ENCODE data around the gene SLC35E3. TPM values are rescaled to one million over a fixed set of nuclear protein-coding genes. Genes with fewer than 3 reads are reported as not detected.

The SLC35E3 gene
- total RNA-seq, 2 donors from 2014 or later, result 7.0 to 8.3 TPM

GRCh38 chr12:68776976-68777610, 31.1 kb downstream of the SLC35E3 start:
- H3K4me1 Mint-ChIP-seq, result peaks cover 3% of the 10 kb centered on the region

GRCh38 chr12:68779280-68779679, 33.3 kb downstream of the SLC35E3 start:
- ATAC-seq (no peak), DNase-seq (no peak)
- H3K9me3 ChIP-seq (ENCODE audit: control insufficient read depth, low read length, poor library complexity, severe bottlenecking), result no peaks in the 10 kb centered on the region
- H3K27me3 Mint-ChIP-seq, result no peaks in the 10 kb centered on the region
- H3K4me1 Mint-ChIP-seq, result no peaks in the 10 kb centered on the region
- no peak overlapping the region for H3K27ac Mint-ChIP-seq
- no peaks in the 10 kb centered on the region for H3K36me3 Mint-ChIP-seq (ENCODE audit: low read depth)
- H3K4me3 Mint-ChIP-seq, result no peak overlapping the region

More at GRCh38 chr12:68776976-68777610, 31.1 kb downstream of the SLC35E3 start:
- Mint-ChIP-seq H3K4me3 (no peak overlapping the region), H3K27me3 (no peaks in the 10 kb centered on the region), H3K27ac (no peak overlapping the region), H3K36me3 (ENCODE audit: low read depth) (no peaks in the 10 kb centered on the region)
- no peaks in the 10 kb centered on the region for H3K9me3 ChIP-seq (ENCODE audit: control insufficient read depth, low read length, poor library complexity, severe bottlenecking)
- ATAC-seq (no peak), DNase-seq (no peak)

GRCh38 chr12:68780731-68781130, 34.8 kb downstream of the SLC35E3 start:
- DNase-seq (no peak), ATAC-seq (no peak)
- H3K36me3 Mint-ChIP-seq (ENCODE audit: low read depth), result no peaks in the 10 kb centered on the region
- no peaks in the 10 kb centered on the region for H3K9me3 ChIP-seq (ENCODE audit: control insufficient read depth, low read length, poor library complexity, severe bottlenecking)
- H3K27me3 Mint-ChIP-seq, result no peaks in the 10 kb centered on the region
- no peak overlapping the region for H3K27ac Mint-ChIP-seq
- no peak overlapping the region for H3K4me3 Mint-ChIP-seq
- H3K4me1 Mint-ChIP-seq, result no peaks in the 10 kb centered on the region

GRCh38 chr12:68781728-68782127, 35.8 kb downstream of the SLC35E3 start:
- no peak overlapping the region for H3K27ac Mint-ChIP-seq
- H3K9me3 ChIP-seq (ENCODE audit: control insufficient read depth, low read length, poor library complexity, severe bottlenecking), result no peaks in the 10 kb centered on the region
- H3K4me1 Mint-ChIP-seq, result no peaks in the 10 kb centered on the region
- no peak overlapping the region for H3K4me3 Mint-ChIP-seq
- H3K36me3 Mint-ChIP-seq (ENCODE audit: low read depth), result no peaks in the 10 kb centered on the region
- ATAC-seq (no peak), DNase-seq (no peak)
- no peaks in the 10 kb centered on the region for H3K27me3 Mint-ChIP-seq

GRCh38 chr12:68784015-68784414, 38.0 kb downstream of the SLC35E3 start:
- H3K27me3 Mint-ChIP-seq, result no peaks in the 10 kb centered on the region
- H3K4me3 Mint-ChIP-seq, result no peak overlapping the region
- no peaks in the 10 kb centered on the region for H3K4me1 Mint-ChIP-seq
- no peaks in the 10 kb centered on the region for H3K36me3 Mint-ChIP-seq (ENCODE audit: low read depth)
- ATAC-seq, result no peak
- H3K27ac Mint-ChIP-seq, result no peak overlapping the region
- H3K9me3 ChIP-seq (ENCODE audit: control insufficient read depth, low read length, poor library complexity, severe bottlenecking), result no peaks in the 10 kb centered on the region
- DNase-seq, result no peak

GRCh38 chr12:68785358-68785757, 39.4 kb downstream of the SLC35E3 start:
- H3K4me1 Mint-ChIP-seq, result no peaks in the 10 kb centered on the region
- H3K9me3 ChIP-seq (ENCODE audit: control insufficient read depth, low read length, poor library complexity, severe bottlenecking), result no peaks in the 10 kb centered on the region
- ATAC-seq (no peak), DNase-seq (no peak)
- no peaks in the 10 kb centered on the region for H3K36me3 Mint-ChIP-seq (ENCODE audit: low read depth)
- no peaks in the 10 kb centered on the region for H3K27me3 Mint-ChIP-seq
- H3K4me3 Mint-ChIP-seq, result no peak overlapping the region
- H3K27ac Mint-ChIP-seq, result no peak overlapping the region

GRCh38 chr12:68785823-68786222, 39.8 kb downstream of the SLC35E3 start:
- Mint-ChIP-seq H3K27ac (no peak overlapping the region), H3K4me1 (no peaks in the 10 kb centered on the region), H3K36me3 (ENCODE audit: low read depth) (no peaks in the 10 kb centered on the region), H3K4me3 (no peak overlapping the region), H3K27me3 (no peaks in the 10 kb centered on the region)
- DNase-seq (no peak), ATAC-seq (no peak)
- no peaks in the 10 kb centered on the region for H3K9me3 ChIP-seq (ENCODE audit: control insufficient read depth, low read length, poor library complexity, severe bottlenecking)

- Mint-ChIP-seq H3K27ac (no peak overlapping the region), H3K4me1 (no peaks in the 10 kb centered on the region)
Measured at GRCh38 chr12:68786929-68787328, 41.0 kb downstream of the SLC35E3 start.

GRCh38 chr12:68788554-68789143, 42.7 kb downstream of the SLC35E3 start:
- Mint-ChIP-seq H3K27ac (no peak overlapping the region), H3K4me3 (no peak overlapping the region)

More at GRCh38 chr12:68786929-68787328, 41.0 kb downstream of the SLC35E3 start:
- DNase-seq (no peak), ATAC-seq (no peak)
- no peaks in the 10 kb centered on the region for H3K9me3 ChIP-seq (ENCODE audit: control insufficient read depth, low read length, poor library complexity, severe bottlenecking)
- no peaks in the 10 kb centered on the region for H3K36me3 Mint-ChIP-seq (ENCODE audit: low read depth)
- no peak overlapping the region for H3K4me3 Mint-ChIP-seq
- H3K27me3 Mint-ChIP-seq, result no peaks in the 10 kb centered on the region

GRCh38 chr12:68789144-68789878, 43.3 kb downstream of the SLC35E3 start:
- Mint-ChIP-seq H3K36me3 (ENCODE audit: low read depth) (no peaks in the 10 kb centered on the region), H3K27me3 (no peaks in the 10 kb centered on the region), H3K4me3 (no peak overlapping the region), H3K4me1 (no peaks in the 10 kb centered on the region), H3K27ac (no peak overlapping the region)
- ATAC-seq (no peak), DNase-seq (no peak)
- no peaks in the 10 kb centered on the region for H3K9me3 ChIP-seq (ENCODE audit: control insufficient read depth, low read length, poor library complexity, severe bottlenecking)

More at GRCh38 chr12:68788554-68789143, 42.7 kb downstream of the SLC35E3 start:
- H3K4me1 Mint-ChIP-seq, result no peaks in the 10 kb centered on the region
- no peaks in the 10 kb centered on the region for H3K36me3 Mint-ChIP-seq (ENCODE audit: low read depth)
- H3K27me3 Mint-ChIP-seq, result no peaks in the 10 kb centered on the region
- no peaks in the 10 kb centered on the region for H3K9me3 ChIP-seq (ENCODE audit: control insufficient read depth, low read length, poor library complexity, severe bottlenecking)
- ATAC-seq, result no peak
- no peak for DNase-seq

GRCh38 chr12:68790081-68790951, 44.3 kb downstream of the SLC35E3 start:
- no peaks in the 10 kb centered on the region for H3K36me3 Mint-ChIP-seq (ENCODE audit: low read depth)
- H3K4me1 Mint-ChIP-seq, result no peaks in the 10 kb centered on the region
- no peak overlapping the region for H3K4me3 Mint-ChIP-seq
- no peaks in the 10 kb centered on the region for H3K27me3 Mint-ChIP-seq
- no peak for ATAC-seq
- DNase-seq, result no peak
- H3K9me3 ChIP-seq (ENCODE audit: control insufficient read depth, low read length, poor library complexity, severe bottlenecking), result no peaks in the 10 kb centered on the region
- no peak overlapping the region for H3K27ac Mint-ChIP-seq

GRCh38 chr12:68790952-68791234, 44.9 kb downstream of the SLC35E3 start:
- Mint-ChIP-seq H3K4me1 (no peaks in the 10 kb centered on the region), H3K27me3 (no peaks in the 10 kb centered on the region), H3K4me3 (no peak overlapping the region), H3K27ac (no peak overlapping the region), H3K36me3 (ENCODE audit: low read depth) (no peaks in the 10 kb centered on the region)
- ATAC-seq, result no peak
- H3K9me3 ChIP-seq (ENCODE audit: control insufficient read depth, low read length, poor library complexity, severe bottlenecking), result no peaks in the 10 kb centered on the region
- DNase-seq, result no peak

GRCh38 chr12:68791897-68792481, 46.0 kb downstream of the SLC35E3 start:
- ATAC-seq (no peak), DNase-seq (no peak)
- Mint-ChIP-seq H3K27ac (no peak overlapping the region), H3K4me3 (no peak overlapping the region), H3K4me1 (no peaks in the 10 kb centered on the region), H3K36me3 (ENCODE audit: low read depth) (no peaks in the 10 kb centered on the region), H3K27me3 (no peaks in the 10 kb centered on the region)
- H3K9me3 ChIP-seq (ENCODE audit: control insufficient read depth, low read length, poor library complexity, severe bottlenecking), result no peaks in the 10 kb centered on the region
